AG04450 (cell line): ENCODE data around the gene FOXB2. TPM values are rescaled to one million over a fixed set of nuclear protein-coding genes. Genes with fewer than 3 reads are reported as not detected.
"Not testable (repeated sequence)": the region's sequence is repeated elsewhere in the genome, so short reads cannot be mapped to it uniquely, and the experiment has no call there.

Source experiments
- CTCF ChIA-PET: fragments of 300-600, 350-600 bp; formaldehyde crosslinking; extraction: SDS; loops from one replicate; lab custom pipeline; 2022; ENCODE audit warnings: antibody characterized with exemption, inconsistent platforms; lab: Charles Lee
- POLR2A ChIA-PET: fragments of 350-600 bp; formaldehyde crosslinking; extraction: SDS; loops from one replicate; lab custom pipeline; 2021; ENCODE audit warnings: antibody characterized with exemption, inconsistent platforms; lab: Yijun Ruan, JAX
- DNase-seq: peaks from one replicate; pipeline ENCODE4 v3.0.0-alpha.2; 2011; ENCODE audit warnings: low read depth, low spot score
- H3K27ac ChIP-seq: one replicate; pipeline ENCODE4 v1.5.1; 2012; ENCODE audit warnings: low read depth, low read length, control low read depth
- H3K27me3 ChIP-seq: one replicate; pipeline ENCODE4 v1.6.0; 2012; ENCODE audit warnings: low read length; ENCODE audit not compliant: control insufficient read depth, insufficient read depth
- H3K4me3 ChIP-seq: 2 replicates; pipeline ENCODE4 v1.5.1; 2011; ENCODE audit warnings: mild to moderate bottlenecking, low read depth, low read length, control low read depth
- H3K9me3 ChIP-seq: 2 replicates; pipeline ENCODE4 v1.5.1; 2012; ENCODE audit warnings: low read length; ENCODE audit not compliant: control insufficient read depth, insufficient read depth
- CTCF ChIP-seq: IDR thresholded peaks from 2 replicates; pipeline ENCODE4 v1.5.1; 2011; ENCODE audit warnings: low read depth, low read length, control low read depth, inconsistent platforms
- polyA minus RNA-seq: library from RNA; depleted of rRNA, polyadenylated mRNA; stranded (reverse); fragments of >200 nt; gene quantifications from 2 replicates; pipeline ENCODE4 v1.2.3, GENCODE V29; 2011; rRNA and poly(A)+ RNA removed
- polyA plus RNA-seq: library from polyadenylated mRNA; depleted of rRNA; stranded (reverse); fragments of >200 nt; gene quantifications from 2 replicates; pipeline ENCODE4 v1.2.3, GENCODE V29; 2011; rRNA removed

FOXB2 gene
- polyA plus RNA-seq: not detected in 2 replicates
- not detected in 2 replicates for polyA minus RNA-seq

- no peak for DNase-seq
- Histone ChIP-seq H3K27me3 (peaks cover 93% of the 10 kb centered on the region), H3K27ac (no peak within 1 kb of the TSS), H3K4me3 (no peak within 1 kb of the TSS), H3K9me3 (peaks cover 22% of the 10 kb centered on the region; the same call in 1 of the 2 replicates)
- ChIA-PET POLR2A (no interaction called here), CTCF (no interaction called here)
- no peak for TF ChIP-seq CTCF
Observed at GRCh38 chr9:77019236-77019925, at the start of gene FOXB2. FOXB2 (plus strand) TSS chr9:77019655; CDS start chr9:77019655, 0 bp downstream.

GRCh38 chr9:76969716-76970115 lies 49.7 kb upstream of the FOXB2 start:
- TF ChIP-seq CTCF: no peak
- no peaks in the 10 kb centered on the region for H3K27me3 ChIP-seq
- CTCF ChIA-PET: interaction anchor here (0.9 to 1.8 kb wide), 2 partner anchors 160 to 181 kb away, joined by 3 to 5 read pairs; no protein-coding TSS in a partner anchor

GRCh38 chr9:76978831-76979230 lies 40.6 kb upstream of the FOXB2 start:
- CTCF ChIA-PET: interaction anchor here (1.0 to 1.2 kb wide), 2 partner anchors 9 to 168 kb away, joined by 4 to 5 read pairs; no protein-coding TSS in a partner anchor
- H3K27ac ChIP-seq, H3K4me3 ChIP-seq, DNase-seq, H3K9me3 ChIP-seq, POLR2A ChIA-PET, H3K27me3 ChIP-seq: not testable (repeated sequence)

More at GRCh38 chr9:76969716-76970115, 49.7 kb upstream of the FOXB2 start:
- POLR2A ChIA-PET: no interaction called here
- no peak overlapping the region for H3K4me3 ChIP-seq
- no peak for DNase-seq
- H3K27ac ChIP-seq: no peak overlapping the region
- no peaks in the 10 kb centered on the region for H3K9me3 ChIP-seq

GRCh38 chr9:76980566-76980965 lies 38.9 kb upstream of the FOXB2 start:
- POLR2A ChIA-PET: no interaction called here
- DNase-seq: no peak
- Histone ChIP-seq H3K4me3 (no peak overlapping the region), H3K27me3 (peaks cover 3% of the 10 kb centered on the region), H3K9me3 (no peaks in the 10 kb centered on the region), H3K27ac (no peak overlapping the region)
- TF ChIP-seq CTCF: no peak
- CTCF ChIA-PET: no interaction called here

DNA sequence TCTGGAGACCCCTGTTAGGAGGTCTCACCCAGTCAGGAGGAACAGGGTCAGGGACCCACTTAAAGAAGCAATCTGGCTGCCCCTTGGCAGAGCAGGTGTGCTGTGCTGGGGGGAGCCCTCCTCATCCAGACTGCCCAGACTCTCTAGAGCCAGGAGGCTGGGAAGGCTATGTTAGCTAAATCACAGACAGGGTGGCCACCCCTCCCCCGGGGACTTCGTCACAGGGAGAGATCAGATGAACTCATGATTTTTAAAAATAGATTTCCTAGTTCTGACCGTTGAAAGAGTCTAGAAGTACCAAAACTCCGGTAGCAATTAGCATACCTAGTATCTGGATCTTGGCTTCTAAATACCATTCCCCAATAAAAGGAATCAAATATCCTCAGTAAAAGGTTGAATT lies 35.0 kb upstream of the FOXB2 start:
- CTCF ChIA-PET: interaction anchor here (1.1 to 1.5 kb wide), 2 partner anchors 12 to 174 kb away, joined by 3 to 6 read pairs; no protein-coding TSS in a partner anchor

More for the DNA sequence above, 35.0 kb upstream of the FOXB2 start:
- POLR2A ChIA-PET: no interaction called here
- DNase-seq: no peak
- H3K27me3 ChIP-seq: no peaks in the 10 kb centered on the region
- no peak overlapping the region for H3K27ac ChIP-seq
- H3K4me3 ChIP-seq: no peak overlapping the region
- H3K9me3 ChIP-seq: no peaks in the 10 kb centered on the region
- TF ChIP-seq CTCF: no peak
